Ovary (tissue), 9 donors: Measurements from ENCODE around the gene MIER2. TPM values are rescaled to one million over a fixed set of nuclear protein-coding genes. Genes with fewer than 3 reads are reported as not detected.
A peak's percentile ranks its signal among the peaks of the same experiment; 100 is the strongest.

Source experiments
- DNase-seq, 5 donors: peaks; one replicate each; pipeline ENCODE4 v3.0.0-alpha.2; 2019 to 2020
- H3K27ac ChIP-seq, 2 donors: fragments of 200-600 bp; one replicate each; pipeline versions ENCODE4 v1.5.1 to v1.8.0; 2019 to 2022
- H3K27me3 ChIP-seq: fragments of 200-600 bp; one replicate; pipeline ENCODE4 v1.8.0; 2022
- H3K36me3 ChIP-seq: fragments of 200-600 bp; sonication (generic); one replicate; pipeline ENCODE4 v1.5.1; 2019
- H3K4me1 ChIP-seq: one replicate; pipeline ENCODE4 v1.8.1; 2013; ENCODE audit warnings: mild to moderate bottlenecking, moderate library complexity; ENCODE audit not compliant: insufficient read depth
- H3K4me3 ChIP-seq: fragments of 200-600 bp; sonication (generic); one replicate; pipeline ENCODE4 v1.5.1; 2017
- H3K9me3 ChIP-seq, 2 donors: fragments of 200-600 bp in 1 of 2; sonication (generic) in 1 of 2; one replicate each; pipeline versions ENCODE4 v1.5.1 to v1.8.1; 2013 to 2019; ENCODE audit warnings: mild to moderate bottlenecking in 1 of 2, moderate library complexity in 1 of 2
- CTCF ChIP-seq, 3 donors: fragments of 450-650 bp in 2 of 3; fragments of 200-600 bp in 1 of 3; IDR thresholded peaks; one replicate each; pipeline versions ENCODE4 v1.5.1 to v1.8.0; 2016 to 2022; ENCODE audit warnings: antibody characterized with exemption in 3 of 3, mild to moderate bottlenecking in 1 of 3
- EP300 ChIP-seq: sonication (generic); formaldehyde crosslinking; IDR thresholded peaks from one replicate; pipeline ENCODE4 v1.6.1; 2017; ENCODE audit warnings: antibody characterized with exemption
- POLR2A ChIP-seq: fragments of 450-650 bp; IDR thresholded peaks from one replicate; pipeline ENCODE4 v1.6.1; 2017; ENCODE audit warnings: antibody characterized with exemption, mild to moderate bottlenecking, moderate library complexity
- WGBS, 3 donors: extraction: QIAGEN DNeasy Blood & Tissue Kit in 1 of 3; methylation state at CpG; one replicate each; pipeline versions ENCODE4 v1.1.5 to v1.1.7; 2013 to 2017; 5-methylcytosine and 5-hydroxymethylcytosine counted together
- intact Hi-C, 4 donors: fragments of 100-400 bp; cut with DNase I; formaldehyde crosslinking; loops; one replicate each; pipeline versions ENCODE4 v1.11.0 to v1.15.1; 2022 to 2023
- polyA plus RNA-seq, 2 donors: library from polyadenylated mRNA; stranded (reverse); fragments of 200-250 nt in 1 of 2; fragments of 350-450 nt in 1 of 2; fragmentation: Illumina TruSeq in 1 of 2; extraction: RNeasy Lipid Tissue Mini Kit (QIAGEN cat#74804) in 1 of 2; gene quantifications; one replicate each; pipeline ENCODE4 v1.2.3, GENCODE V29; 2013 to 2014
- total RNA-seq, 7 donors: library from RNA; depleted of rRNA in 2 of 7; stranded (reverse); fragments of >200 nt in 2 of 7; fragmentation: NEBNext Ultra II Directional in 3 of 7; extraction: Animal tissue kit (Norgen Biotek cat#: 25700) in 3 of 7; gene quantifications; one replicate each; pipeline versions ENCODE4 v1.1.0 to v1.2.4, GENCODE V29; 2016 to 2023
- donor health status: DM: no; HTN: no; CAD: no; lungs with moderate emphysema.
- donor health status: DM: no; HTN: no; CAD: no.
- donor health status: Bipolar disorder and iron deficiency.
- donor health status: DM: yes; HTN: yes; CAD: no.
- donor health status: DM: no; HTN: no; CAD: no.
- donor health status: DM: yes; HTN: yes; CAD: no.

The MIER2 gene
- total and polyA plus RNA-seq, 9 donors: 9.8 to 29.6 (median 21.7) TPM

- Histone ChIP-seq H3K4me1 (no peaks in the 10 kb centered on the region), H3K27ac (no peak overlapping the region), H3K36me3 (no peaks in the 10 kb centered on the region), H3K9me3 (no peaks in the 10 kb centered on the region), H3K27me3 (no peaks in the 10 kb centered on the region), H3K4me3 (no peak overlapping the region)
- 79 to 85% (median 80%) methylated on average over 14 of the region's 14 CpGs for WGBS, 3 donors
- DNase-seq: no peak
- intact Hi-C loops: loop anchor here in 1 of 4 donors (10.0 kb wide), 1 partner anchor 64 kb away; no protein-coding TSS in a partner anchor
- no peak for TF ChIP-seq EP300
- TF ChIP-seq CTCF (IDR thresholded peaks at IDR 0.05): no peak
- no peak for TF ChIP-seq POLR2A
These were observed 34.1 kb upstream of the MIER2 start for GRCh38 chr19:378706-379105.

DNA sequence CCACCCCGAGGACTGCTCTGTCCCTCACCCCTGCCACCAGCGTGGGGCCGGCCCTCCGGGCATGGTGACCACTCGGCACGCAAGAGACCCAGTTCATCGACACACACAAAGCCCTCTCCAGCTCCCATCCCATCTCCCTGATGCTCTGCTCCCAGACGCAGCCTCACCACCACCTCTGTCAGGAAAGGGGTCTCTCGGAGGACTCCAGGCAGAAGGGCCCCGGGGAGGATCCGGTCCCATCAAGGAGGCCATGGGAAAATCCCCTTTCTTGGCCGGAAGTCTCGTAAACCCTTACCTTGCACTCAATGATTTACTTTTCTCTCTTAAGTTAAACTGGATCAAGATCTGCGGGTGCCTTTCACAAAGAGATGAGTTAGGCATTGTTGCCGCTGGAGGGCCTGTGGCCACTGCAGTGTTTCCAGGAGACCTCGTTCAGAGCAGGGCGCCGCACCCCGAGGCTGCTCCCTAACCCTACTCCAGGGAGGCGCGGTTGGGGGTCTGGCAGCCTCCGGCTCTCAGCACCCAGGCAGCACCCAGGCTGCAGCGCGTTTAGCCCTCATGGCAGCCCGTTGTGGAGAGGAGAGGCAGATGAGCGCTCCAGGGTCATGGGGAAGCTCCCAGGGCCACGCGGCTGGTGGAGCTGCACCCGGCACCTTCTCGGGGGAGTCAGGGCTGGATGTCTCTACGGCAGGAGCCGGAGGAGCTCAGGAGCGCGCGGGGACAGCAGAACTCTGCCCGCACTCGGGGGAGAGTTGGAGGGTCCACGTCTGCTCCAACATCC is 33.4 kb upstream of the MIER2 start:
- DNase-seq: no peak

DNA sequence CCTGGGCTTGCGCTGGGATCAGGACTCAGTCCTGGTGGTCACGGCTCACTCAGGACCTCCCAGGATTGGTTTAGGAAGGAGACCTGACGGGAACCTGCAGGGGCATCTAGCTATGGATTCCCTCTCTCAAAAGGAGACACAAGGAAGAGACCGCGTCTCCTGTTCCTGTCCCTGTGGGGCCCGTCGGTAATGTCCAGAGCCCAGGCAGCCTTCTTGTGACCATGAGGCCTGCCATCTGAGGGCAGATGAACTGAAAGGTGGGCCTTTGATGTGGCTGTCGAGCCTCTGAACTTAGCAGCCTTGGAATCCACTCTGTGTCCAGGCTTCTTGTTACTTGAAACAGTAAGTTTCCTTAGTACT is 31.5 kb upstream of the MIER2 start:
- no peaks in the 10 kb centered on the region for H3K27me3 ChIP-seq
- 79 to 95% (median 95%) methylated on average over 8 of the region's 8 CpGs for WGBS, 3 donors
- TF ChIP-seq EP300 (no peak), CTCF (IDR thresholded peaks at IDR 0.05) (no peak), POLR2A (no peak)

More for the DNA sequence above, 33.4 kb upstream of the MIER2 start:
- Histone ChIP-seq H3K9me3 (no peaks in the 10 kb centered on the region), H3K36me3 (no peaks in the 10 kb centered on the region), H3K27ac (no peak overlapping the region), H3K27me3 (no peaks in the 10 kb centered on the region), H3K4me3 (no peak overlapping the region), H3K4me1 (no peaks in the 10 kb centered on the region)
- intact Hi-C loops: loop anchor here in 1 of 4 donors (10.0 kb wide), 1 partner anchor 63 kb away; no protein-coding TSS in a partner anchor
- TF ChIP-seq EP300 (no peak), CTCF (IDR thresholded peaks at IDR 0.05) (no peak), POLR2A (no peak)
- WGBS, 3 donors: 23 to 33% (median 29%) methylated on average over 38 of the region's 38 CpGs

GRCh38 chr19:375395-376110 is 31.0 kb upstream of the MIER2 start:
- Histone ChIP-seq H3K27me3 (no peaks in the 10 kb centered on the region), H3K9me3 (no peaks in the 10 kb centered on the region), H3K4me1 (peaks cover 2% of the 10 kb centered on the region), H3K36me3 (no peaks in the 10 kb centered on the region), H3K4me3 (no peak overlapping the region), H3K27ac (no peak overlapping the region)
- intact Hi-C loops: loop anchor here in 1 of 4 donors (10.0 kb wide), 1 partner anchor 61 kb away; no protein-coding TSS in a partner anchor
- 78 to 81% (median 78%) methylated on average over 43 of the region's 43 CpGs for WGBS, 3 donors
- DNase-seq: peak in 1 of 5 donors; percentile 29
- TF ChIP-seq EP300 (no peak), POLR2A (no peak), CTCF (IDR thresholded peaks at IDR 0.05) (no peak)

More for the DNA sequence above, 31.5 kb upstream of the MIER2 start:
- no peaks in the 10 kb centered on the region for H3K36me3 ChIP-seq
- no peak for DNase-seq
- no peak overlapping the region for H3K27ac ChIP-seq
- no peaks in the 10 kb centered on the region for H3K9me3 ChIP-seq
- no peak overlapping the region for H3K4me3 ChIP-seq
- H3K4me1 ChIP-seq: peaks cover 2% of the 10 kb centered on the region
- intact Hi-C loops: loop anchor here in 1 of 4 donors (10.0 kb wide), 1 partner anchor 61 kb away; no protein-coding TSS in a partner anchor
